ENCODE results near the gene UBASH3B. TPM values are rescaled to one million over a fixed set of nuclear protein-coding genes. Genes with fewer than 3 reads are reported as not detected.
"Not testable (repeated sequence)": the region's sequence is repeated elsewhere in the genome, so short reads cannot be mapped to it uniquely, and the experiment has no call there.

The UBASH3B gene
- polyA plus RNA-seq, 10 donors = 4.1 to 7.2 (median 5.7) TPM

DNA sequence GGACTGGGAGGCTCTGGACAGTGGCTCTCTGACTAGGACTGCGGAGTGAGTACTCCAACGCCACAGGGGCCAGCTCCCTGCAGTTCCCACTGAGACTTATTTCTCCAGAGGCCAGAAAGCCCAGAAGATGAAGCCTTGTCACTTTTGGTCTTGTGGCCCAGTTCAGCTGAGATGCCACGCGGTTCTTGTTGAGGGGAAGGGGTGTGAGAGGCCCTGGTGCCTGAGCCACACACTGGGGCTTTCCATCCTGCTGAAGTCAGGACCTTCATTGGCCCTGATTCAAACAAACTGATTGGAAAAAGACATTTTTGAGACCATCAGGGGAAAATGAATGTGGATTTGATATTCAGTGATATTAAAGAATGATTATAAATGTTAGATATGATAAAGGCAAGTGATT, 73.6 kb downstream of the UBASH3B start:
- DNase-seq = no peak

DNA sequence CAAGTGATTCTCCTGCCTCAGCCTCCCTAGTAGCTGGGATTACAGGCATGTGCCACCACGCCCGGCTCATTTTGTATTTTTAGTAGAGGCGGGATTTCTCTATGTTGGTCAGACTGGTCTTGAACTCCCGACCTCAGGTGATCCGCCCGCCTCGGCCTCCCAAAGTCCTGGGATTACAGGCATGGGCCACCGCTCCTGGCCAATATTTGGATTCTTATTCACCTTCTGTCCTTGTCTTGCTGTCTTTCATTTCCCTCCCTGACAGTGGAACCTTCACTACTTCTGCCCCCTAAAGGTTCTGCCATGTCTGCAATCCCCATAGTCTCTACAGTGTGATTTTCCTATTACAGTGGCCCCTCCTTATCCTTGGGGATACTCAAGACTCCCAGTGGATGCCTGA, 75.2 kb downstream of the UBASH3B start:
- not testable (repeated sequence) for DNase-seq

DNA sequence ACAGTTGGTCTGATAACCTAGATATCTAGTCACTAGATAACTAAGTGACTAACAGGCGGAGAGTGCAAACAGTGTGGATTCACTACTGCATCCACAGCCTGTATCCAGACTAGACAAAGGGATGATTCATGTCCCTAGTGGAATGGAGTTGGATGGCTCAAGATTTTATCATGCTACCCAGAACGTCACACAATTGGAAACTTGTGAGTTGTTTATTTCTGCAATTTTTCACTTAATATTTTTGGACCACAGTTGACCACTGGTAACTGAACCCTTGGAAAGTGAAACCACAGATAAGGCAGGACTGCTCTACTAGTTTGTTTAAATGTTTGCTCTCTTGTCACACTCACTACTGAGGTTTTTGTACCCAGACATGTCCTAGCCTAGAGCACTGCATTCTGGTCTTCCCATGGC, 76.0 kb downstream of the UBASH3B start:
- peak in 1 of 3 donors; percentile 53 for DNase-seq

DNA sequence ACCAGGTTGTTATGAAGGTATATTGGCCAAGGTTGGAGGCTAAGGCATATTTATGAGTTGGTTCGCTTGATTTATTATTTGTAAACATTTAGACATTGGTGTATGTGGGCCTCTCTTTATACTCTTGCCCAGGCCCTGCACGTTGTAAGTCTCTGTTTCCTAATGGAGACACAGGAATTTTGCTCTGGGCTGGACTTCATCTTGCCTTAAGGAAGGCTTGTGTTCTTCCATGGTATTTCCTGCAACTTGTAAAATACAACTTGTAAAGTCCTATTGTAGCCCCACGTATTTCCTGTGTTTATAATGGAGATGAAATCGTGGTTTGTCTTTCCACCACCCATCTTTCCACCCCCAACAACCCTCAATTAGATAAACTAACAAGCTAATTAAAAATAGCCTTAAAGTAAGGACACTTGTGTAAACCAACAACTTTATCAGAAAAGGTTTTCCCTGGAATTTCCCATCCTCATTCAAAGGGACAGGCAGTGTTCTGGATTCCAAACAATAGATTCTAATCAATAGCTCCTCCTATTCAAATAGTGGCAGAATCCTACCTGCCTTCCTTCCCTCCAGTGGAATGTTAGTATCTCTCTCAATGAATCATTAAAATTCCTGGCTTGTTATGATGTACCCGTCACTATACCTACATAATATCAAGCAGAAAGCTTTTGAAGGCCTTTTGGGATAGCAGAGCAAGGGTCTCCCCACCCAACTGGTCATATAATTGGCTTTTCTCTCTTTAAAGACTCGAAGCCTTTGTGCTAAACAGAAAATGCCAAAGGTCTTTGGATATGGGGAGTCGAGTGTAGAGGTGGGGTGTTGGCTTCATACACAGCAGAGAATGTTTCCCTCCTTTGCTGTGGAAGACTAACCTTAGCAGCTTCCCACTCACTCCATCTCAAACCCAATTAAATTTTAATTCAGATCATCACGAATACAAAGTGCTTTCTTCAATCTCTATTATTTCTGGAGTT, 77.1 kb downstream of the UBASH3B start:
- DNase-seq = no peak

DNA sequence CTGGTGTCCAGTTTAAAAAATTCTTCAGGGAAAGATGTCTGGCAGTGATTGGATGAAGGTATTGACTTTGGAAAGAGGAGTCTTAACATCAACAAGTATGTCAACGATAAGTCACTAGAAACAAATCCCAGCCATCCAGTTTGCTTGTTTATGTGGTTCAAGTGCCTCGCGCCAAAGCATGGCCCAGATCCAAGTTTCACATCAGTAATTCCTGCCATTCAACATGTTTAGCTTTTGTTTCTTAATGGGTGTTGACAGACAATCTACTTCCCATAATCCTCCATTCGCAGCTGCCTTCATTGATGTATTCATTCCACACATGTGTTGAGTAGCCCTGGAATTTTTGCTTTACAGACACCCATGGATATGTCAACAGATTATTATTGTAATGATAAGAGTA, 77.8 kb downstream of the UBASH3B start:
- peak in 1 of 3 donors; percentile 52 for DNase-seq

DNA sequence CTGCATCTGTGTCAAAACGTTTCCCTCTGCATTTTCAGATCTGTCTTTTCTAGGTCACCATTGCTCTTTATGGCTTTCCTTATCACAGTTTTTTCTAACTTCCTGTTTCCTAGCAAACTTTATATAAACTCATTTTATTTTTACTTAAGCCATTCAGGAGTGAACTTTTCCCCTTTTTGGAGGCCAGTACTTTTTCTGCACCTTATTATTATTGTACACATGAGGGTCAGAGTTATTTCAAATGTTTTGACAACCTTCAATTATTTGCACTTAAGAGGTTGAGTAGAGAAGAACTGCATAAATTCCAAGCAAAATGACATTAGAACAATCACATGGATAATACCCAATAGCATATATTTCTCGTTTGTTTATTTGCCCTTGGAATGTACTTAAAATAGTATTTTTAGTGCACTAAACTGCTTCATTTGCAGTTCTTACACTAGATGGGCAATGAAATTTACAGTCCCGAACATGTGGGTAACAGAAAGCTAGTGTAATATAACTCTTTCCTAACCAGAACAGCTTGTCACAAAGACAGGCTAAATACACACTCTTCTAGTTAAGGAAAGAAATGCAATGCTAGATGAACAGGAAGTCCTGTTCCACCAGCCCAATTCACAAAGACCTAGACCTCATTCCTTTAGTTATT, 79.5 kb downstream of the UBASH3B start:
- DNase-seq = no peak

DNA sequence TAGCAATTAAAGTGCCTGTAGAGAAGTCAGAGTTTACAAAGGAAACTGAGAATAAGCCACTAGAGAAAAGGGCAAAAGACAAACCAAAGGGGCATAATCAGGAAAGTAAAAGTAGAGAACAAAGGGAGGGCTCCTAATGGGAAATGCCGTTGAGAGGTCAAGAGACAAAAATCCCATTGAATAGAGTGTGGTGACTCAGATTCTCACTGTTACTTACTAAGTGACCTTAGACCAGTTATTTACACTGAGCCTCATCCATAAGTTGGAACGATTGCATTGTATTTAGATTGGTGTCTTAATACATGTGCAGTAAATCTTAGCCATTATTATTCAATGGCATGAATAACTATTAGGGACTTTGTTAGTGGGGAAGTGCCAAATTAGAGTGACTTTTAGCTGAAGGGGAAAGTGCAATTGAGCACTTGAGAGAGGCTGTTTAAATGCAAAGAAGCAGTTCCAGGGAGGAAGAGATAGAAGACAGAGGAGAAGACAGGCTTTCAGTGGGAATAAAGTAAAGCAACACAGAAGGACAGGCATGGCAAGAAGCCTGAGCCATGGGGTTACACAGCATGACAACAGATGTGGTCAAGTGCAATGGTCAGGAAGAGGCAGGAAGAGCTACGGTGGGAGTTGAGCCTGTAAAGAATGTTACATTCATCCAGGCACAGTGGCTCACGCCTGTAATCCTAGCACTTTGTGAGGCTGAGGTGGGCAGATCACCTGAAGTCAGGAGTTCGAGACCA, 82.6 kb downstream of the UBASH3B start:
- DNase-seq = no peak

DNA sequence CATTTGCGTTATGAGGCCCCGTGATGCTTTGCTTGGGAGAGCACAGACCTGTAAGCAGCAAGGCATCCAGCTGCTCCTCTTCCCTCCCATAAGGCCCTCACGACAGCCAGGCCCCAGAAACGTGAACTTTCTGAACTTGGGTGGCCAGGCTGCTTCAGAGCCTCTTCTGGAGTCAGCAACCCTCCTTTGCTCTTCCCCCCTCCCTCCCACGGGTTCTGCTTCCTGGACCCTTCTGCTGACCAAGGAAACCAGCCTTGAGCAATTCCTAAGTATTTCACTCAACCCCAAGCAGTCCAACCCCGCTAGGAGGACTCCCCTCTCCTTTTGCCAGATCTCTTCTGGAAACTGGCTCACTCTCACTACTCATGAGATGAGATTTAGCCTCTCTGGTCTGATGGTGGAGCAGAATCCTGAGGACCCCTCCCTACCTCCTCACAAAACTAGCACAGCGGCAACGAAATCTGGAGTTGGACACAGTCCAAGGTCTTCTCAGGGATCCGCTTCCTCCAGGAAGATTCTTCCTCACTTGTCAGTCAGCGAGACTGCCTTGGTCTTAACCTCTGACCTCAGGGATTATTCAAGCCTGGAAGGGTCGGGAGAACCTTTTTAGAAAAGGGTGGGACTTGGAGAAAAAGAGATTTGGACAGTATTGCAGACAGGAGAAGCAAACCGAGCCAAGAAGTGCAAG, 86.2 kb downstream of the UBASH3B start:
- peak in 2 of 3 donors; percentile 81 to 92 for DNase-seq

DNA sequence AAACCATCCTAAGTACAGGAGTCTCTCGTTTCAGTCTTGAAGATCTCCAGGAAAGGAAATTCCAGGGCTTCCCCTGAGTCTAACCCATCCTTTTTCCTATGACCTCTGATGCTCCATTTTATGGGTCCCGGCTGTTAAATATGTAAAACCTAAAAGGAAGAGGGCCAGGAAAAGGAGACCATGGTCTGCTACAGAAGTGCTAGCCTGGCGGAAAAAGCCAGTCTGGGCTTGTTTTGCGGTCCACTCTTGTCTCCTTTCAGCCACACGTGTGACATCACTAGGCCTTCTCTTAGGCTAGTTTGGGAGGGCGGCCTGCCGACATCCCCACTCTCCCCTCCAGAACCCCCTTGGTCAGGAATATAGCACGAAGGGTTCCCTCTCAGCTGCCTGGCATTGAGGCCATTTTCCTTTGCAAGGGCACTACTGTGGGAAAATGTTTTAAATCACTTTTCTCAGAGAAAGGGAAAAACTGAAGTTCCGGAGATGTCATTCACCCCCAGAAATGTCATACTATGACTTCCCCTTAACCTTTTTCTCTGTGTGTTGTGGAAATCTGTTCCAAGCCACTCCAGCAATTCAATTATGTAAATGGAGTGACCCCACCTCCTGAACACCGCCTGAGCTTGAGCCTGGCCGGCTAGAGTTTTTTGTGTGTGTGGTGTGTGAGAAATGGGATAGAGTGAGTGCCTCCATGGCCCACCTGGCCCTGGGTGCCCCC, 86.9 kb downstream of the UBASH3B start:
- peak in 2 of 3 donors; percentile 77 to 90 for DNase-seq

DNA sequence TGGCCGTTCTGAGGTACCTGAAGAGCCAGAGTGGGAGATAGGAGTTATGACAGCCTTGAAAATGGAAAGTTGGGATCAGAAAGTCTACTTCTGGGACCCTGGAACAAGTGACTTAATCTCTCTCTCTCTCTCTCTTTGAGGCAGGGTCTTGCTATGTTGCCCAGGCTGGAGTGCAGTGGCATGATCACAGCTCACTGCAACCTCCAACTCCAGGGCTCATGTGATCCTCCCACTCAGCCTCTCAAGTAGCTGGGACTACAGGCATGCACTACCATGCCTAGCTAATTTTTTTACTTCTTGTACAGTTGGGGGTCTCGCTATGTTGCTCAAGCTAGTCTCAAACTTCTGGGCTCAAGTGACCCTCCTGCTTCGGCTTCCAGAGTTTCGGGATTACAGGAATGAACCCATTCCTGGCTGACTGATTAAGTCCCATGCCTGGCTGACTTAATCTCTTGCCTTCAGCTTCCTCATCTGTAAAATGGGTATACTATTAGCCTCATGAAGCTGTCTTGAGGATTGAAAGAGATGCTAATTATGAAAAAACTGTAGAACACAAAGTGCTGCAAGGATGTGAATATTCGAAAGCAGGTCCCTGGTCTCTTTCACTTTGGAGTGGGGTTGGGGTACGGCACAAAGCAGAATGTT, 87.7 kb downstream of the UBASH3B start:
- peak in 1 of 3 donors; percentile 24 for DNase-seq

DNA sequence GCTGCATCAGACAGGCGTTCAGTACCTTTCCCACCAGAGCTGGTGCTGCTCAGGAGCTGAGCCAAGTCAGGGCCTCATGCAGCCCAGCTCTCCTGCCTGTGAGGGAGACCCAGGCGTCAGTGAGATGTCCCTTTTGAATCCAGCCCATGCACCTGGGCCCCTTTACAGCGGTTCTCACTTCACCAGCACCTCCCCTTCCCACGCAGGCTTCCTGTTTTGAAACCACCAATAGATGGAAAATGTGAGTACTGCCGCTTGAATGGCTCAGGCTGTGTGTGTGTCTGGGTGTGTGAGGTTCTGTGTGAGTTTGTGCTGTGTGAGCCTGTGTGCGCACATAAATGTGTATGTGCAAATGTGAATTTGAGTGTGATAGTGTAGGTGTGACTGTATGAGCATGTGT, 88.4 kb downstream of the UBASH3B start:
- DNase-seq = peak in 1 of 3 donors; percentile 86

DNA sequence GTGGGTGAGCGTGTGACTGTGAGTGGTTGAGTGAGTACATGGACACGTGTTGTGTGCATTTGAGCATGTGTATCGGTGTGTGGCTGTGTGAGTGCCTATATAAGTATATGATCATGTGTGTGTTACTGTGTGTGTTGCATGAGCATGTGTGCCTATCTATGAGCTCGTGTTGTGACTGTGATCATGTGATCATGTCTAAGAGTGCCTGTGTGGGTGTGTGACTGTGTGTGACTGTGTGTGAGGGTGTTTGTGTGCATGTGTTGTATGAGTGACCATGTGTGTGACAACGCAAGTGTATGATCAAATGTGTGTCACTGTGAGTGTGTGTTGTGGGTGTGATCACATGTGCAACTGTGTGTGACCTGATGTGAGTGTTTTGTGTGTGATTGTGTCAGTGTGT, 88.8 kb downstream of the UBASH3B start:
- no peak for DNase-seq

DNA sequence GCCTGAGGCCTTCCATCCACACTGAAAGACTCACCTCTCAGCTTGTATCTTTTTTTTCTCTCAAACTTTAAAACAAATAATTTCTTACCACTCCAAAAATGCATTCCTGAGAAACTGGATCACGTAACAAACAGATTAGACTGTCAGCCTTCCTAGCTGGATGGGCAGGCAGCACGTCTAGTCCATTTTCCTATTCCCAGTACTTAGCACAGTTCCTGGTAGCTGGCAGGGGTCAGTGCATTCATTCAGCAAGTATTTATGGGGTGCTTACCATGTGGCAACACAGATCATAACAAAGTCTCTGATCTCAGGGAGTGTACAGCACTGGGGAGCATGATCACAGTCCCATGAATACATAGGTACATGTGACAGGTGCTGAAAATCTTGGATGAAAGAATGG, 89.6 kb downstream of the UBASH3B start:
- no peak for DNase-seq

DNA sequence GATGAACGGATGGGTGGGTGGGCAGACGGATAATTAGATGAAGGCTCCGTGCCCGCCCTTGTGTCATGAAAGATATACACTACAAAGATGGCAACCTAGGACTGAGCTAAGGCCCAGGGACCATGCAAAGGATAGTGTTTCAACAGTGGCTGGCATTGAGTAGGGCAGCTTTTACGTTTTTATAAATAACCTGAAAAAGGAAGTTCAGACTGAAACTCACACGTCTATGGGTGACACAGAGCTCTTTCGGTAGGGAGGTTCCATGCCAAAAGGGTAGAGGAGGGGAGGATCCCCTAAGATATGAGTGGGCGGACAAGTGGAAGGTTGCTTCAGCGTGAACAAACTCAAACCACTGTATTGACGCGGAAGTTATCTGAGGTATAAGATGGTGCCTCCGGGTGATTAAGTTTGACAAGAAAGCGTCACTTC, 90.5 kb downstream of the UBASH3B start:
- DNase-seq = no peak

DNA sequence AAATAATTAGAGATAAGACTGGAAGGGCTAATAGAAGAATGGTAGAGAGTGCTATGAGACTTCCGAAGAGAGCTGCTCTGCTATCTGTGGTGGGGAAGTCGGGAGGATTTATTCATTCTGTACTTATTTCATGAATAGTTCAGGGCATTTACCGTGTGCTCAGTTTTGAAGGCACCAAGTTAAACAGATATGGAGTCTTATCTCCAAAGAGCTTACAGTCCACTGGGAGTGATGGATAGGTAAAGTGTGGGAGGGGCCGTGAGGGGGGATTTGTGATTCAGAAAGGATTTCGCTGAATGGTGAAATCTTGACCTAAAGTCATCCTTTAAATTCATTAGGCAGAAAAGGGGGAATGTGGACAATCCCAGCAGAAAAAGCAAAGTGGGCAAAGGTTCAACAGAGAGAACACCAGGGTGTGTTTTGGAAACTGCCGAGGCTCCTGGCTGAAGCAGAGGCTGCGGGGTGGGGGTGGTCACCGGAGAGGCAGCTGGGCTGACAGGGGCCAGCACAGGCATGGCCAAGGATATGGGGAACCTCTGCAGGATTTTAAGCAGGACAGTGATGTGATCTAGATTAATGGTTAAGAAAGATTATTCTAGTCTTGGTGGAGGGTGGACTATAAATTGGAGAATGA, 91.2 kb downstream of the UBASH3B start:
- DNase-seq = peak in 1 of 3 donors; percentile 64

DNA sequence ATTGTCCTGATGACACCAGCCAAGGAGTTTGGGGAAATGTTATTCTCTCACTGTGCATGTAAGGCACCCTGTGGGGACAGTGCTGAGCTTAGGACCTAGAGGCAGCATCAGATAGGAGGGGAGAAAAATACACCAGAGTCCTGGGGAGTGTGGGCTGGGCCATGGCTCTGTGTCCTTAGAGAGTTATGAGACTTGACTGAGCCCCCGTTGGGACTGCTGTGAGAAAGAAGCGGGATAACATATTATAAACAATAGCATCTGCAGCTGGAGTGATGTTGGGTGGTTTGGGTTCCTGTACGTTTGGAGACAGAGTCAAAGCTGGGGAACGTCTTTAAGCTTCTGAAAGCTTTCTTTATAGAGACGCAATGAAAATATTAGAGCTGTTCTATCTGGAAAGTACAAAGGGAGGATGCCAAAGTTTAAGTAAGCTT, 91.8 kb downstream of the UBASH3B start:
- DNase-seq = peak in 1 of 3 donors; percentile 73

DNA sequence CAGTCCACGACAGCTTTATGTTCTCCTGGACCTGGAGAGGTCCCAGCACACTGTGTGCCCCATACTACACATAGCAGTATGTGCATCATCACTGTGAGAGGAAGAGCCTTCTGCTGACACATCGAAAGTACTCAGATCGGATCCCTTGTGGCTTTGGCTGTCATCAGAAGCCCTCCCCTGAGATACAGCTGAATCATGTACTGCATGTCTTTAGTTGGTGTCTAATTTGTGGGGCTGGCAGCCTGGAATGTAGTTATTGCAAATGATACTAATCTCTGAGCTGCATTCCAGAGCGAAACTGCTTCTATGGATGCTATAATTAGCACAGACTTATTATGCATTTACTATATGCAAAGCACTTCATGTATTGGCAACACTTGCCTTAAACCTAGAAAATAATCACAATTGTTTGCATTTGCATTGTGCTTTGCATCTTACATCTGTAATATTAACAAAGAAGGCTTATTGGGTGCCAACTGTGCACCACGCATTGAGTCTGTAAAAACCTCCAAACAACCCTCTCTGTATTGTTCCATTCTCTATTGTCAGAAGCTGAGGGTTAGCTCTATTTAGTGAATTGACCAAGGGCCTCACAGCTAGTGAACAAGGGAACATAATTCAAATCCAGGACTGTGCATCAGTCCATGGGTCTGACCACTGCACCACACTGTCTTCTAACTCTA, 93.6 kb downstream of the UBASH3B start:
- DNase-seq = peak in 2 of 3 donors; percentile 54 to 94

DNA sequence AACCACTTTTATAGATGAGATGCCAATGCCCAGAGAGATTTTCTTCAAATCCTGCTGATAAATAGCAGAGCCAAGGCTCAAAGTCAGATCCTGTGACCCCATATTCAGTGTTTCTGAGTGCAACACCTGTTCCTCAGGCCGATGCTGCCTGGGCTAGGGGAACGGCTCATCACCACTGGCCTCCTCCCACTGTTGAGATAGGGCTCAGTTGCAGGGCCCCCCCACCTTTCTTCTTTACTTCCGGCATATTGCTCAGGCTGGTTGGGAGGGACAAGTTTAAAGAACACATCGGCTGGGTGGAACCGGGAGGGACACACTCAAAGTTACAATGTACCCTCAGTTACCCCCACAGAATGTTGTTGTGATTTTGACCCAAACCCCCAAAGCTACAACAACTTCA, 94.5 kb downstream of the UBASH3B start:
- no peak for DNase-seq
